ENCODE data around the gene KLF16. TPM values are rescaled to one million over a fixed set of nuclear protein-coding genes. Genes with fewer than 3 reads are reported as not detected.

The KLF16 gene
- total RNA-seq, 1 donor from 2014 or later = 15.3 TPM

- H3K36me3 ChIP-seq (ENCODE audit: control insufficient read depth, insufficient read depth, low read length) = no peaks in the 10 kb centered on the region
- no peak overlapping the region for H3K4me3 ChIP-seq (ENCODE audit: low read depth, low read length)
- DNase-seq (ENCODE audit: low read depth) = no peak
- TF ChIP-seq, protein P1, sequence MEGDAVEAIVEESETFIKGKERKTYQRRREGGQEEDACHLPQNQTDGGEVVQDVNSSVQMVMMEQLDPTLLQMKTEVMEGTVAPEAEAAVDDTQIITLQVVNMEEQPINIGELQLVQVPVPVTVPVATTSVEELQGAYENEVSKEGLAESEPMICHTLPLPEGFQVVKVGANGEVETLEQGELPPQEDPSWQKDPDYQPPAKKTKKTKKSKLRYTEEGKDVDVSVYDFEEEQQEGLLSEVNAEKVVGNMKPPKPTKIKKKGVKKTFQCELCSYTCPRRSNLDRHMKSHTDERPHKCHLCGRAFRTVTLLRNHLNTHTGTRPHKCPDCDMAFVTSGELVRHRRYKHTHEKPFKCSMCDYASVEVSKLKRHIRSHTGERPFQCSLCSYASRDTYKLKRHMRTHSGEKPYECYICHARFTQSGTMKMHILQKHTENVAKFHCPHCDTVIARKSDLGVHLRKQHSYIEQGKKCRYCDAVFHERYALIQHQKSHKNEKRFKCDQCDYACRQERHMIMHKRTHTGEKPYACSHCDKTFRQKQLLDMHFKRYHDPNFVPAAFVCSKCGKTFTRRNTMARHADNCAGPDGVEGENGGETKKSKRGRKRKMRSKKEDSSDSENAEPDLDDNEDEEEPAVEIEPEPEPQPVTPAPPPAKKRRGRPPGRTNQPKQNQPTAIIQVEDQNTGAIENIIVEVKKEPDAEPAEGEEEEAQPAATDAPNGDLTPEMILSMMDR (IDR thresholded peaks at IDR 0.05; ENCODE audit: insufficient read depth, low read length, poor library complexity, severe bottlenecking) = no peak
- H3K27me3 ChIP-seq (ENCODE audit: control insufficient read depth, insufficient read depth, low read length) = peaks cover 3% of the 10 kb centered on the region
These were observed 55.0 kb downstream of the KLF16 start for GRCh38 chr19:1808395-1808731.

GRCh38 chr19:1807695-1808394 is 55.5 kb downstream of the KLF16 start:
- Histone ChIP-seq H3K4me3 (ENCODE audit: low read depth, low read length) (no peak overlapping the region), H3K27me3 (ENCODE audit: control insufficient read depth, insufficient read depth, low read length) (peaks cover 3% of the 10 kb centered on the region), H3K36me3 (ENCODE audit: control insufficient read depth, insufficient read depth, low read length) (no peaks in the 10 kb centered on the region)
- TF ChIP-seq, protein P1 (IDR thresholded peaks at IDR 0.05; ENCODE audit: insufficient read depth, low read length, poor library complexity, severe bottlenecking) = no peak
- no peak for DNase-seq (ENCODE audit: low read depth)

GRCh38 chr19:1807030-1807694 is 56.2 kb downstream of the KLF16 start:
- Histone ChIP-seq H3K27me3 (ENCODE audit: control insufficient read depth, insufficient read depth, low read length) (peaks cover 3% of the 10 kb centered on the region), H3K4me3 (ENCODE audit: low read depth, low read length) (no peak overlapping the region), H3K36me3 (ENCODE audit: control insufficient read depth, insufficient read depth, low read length) (no peaks in the 10 kb centered on the region)
- TF ChIP-seq, protein P1 (IDR thresholded peaks at IDR 0.05; ENCODE audit: insufficient read depth, low read length, poor library complexity, severe bottlenecking) = no peak
- DNase-seq (ENCODE audit: low read depth) = no peak

GRCh38 chr19:1806184-1807029 is 57.0 kb downstream of the KLF16 start:
- TF ChIP-seq, protein P1 (IDR thresholded peaks at IDR 0.05; ENCODE audit: insufficient read depth, low read length, poor library complexity, severe bottlenecking) = no peak

DNA sequence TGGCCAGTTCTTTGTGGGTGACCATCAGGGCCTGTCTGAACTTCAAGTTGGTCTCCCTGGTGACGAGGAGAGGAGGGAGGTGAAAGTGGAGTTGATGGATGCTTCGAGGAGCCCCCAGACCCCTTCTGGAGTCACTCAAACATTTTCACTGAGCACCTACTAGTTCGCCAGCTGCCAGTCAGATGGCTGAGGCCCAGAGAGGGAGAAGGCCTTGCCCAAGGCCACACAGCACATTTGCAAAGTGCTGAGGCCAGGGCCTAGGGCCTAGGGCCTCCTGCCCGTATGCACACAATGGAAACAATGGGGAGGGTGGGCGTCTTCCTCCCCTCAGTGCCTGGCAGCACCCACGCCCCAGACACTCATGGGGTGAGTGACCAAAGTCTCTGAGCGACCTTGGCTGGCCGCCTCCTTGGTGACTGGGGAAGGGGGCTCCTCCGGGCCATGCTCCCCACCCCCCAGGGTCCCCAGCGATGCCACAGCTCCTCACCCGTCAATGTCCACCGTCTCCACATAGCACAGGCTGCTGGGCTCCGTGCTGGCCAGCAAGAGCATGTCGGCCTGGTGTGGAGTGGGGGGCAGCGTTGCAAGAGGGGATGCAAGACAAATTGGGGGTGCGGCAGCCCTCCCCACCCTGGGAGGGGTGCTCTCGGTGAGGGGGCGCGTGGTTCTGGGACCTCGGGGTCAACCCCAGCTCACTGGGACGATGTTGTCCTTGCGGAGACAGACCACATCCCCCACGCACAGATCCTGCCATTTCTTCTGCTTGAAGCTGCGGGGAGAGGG is 57.8 kb downstream of the KLF16 start:
- DNase-seq (ENCODE audit: low read depth) = no peak
- Histone ChIP-seq H3K27me3 (ENCODE audit: control insufficient read depth, insufficient read depth, low read length) (peaks cover 3% of the 10 kb centered on the region), H3K36me3 (ENCODE audit: control insufficient read depth, insufficient read depth, low read length) (no peaks in the 10 kb centered on the region), H3K4me3 (ENCODE audit: low read depth, low read length) (no peak overlapping the region)
- TF ChIP-seq, protein P1 (IDR thresholded peaks at IDR 0.05; ENCODE audit: insufficient read depth, low read length, poor library complexity, severe bottlenecking) = no peak

More at GRCh38 chr19:1806184-1807029, 57.0 kb downstream of the KLF16 start:
- DNase-seq (ENCODE audit: low read depth) = no peak
- Histone ChIP-seq H3K36me3 (ENCODE audit: control insufficient read depth, insufficient read depth, low read length) (no peaks in the 10 kb centered on the region), H3K4me3 (ENCODE audit: low read depth, low read length) (no peak overlapping the region), H3K27me3 (ENCODE audit: control insufficient read depth, insufficient read depth, low read length) (peaks cover 3% of the 10 kb centered on the region)

Data from kidney epithelial cell (primary cell).